Breast epithelium (tissue), 3 donors: Measurements from ENCODE around the gene MSRB1.

ENCODE experiments used
- CTCF ChIP-seq, 3 donors: fragments of 450-650 bp; IDR thresholded peaks; one replicate each; pipeline ENCODE4 v1.5.1; 2016 to 2017; ENCODE audit warnings: antibody characterized with exemption in 3 of 3, mild to moderate bottlenecking in 3 of 3, moderate library complexity in 3 of 3
- POLR2A ChIP-seq: fragments of 450-650 bp; IDR thresholded peaks from one replicate; pipeline ENCODE4 v1.6.1; 2016; ENCODE audit warnings: antibody characterized with exemption, mild to moderate bottlenecking, moderate library complexity

GRCh38 chr16:1907226-1907860, 35.7 kb downstream of the MSRB1 start:
- TF ChIP-seq CTCF (IDR thresholded peaks at IDR 0.05) (no peak), POLR2A (no peak)
